Activated CD4-positive, alpha-beta T cell treated with anti-CD3 and anti-CD28 coated beads for 4 hours (primary cell): ENCODE results near the gene LYST.
"Not testable (repeated sequence)": the region's sequence is repeated elsewhere in the genome, so short reads cannot be mapped to it uniquely, and the experiment has no call there.

Experiments
- DNase-seq, 2 donors: peaks; one replicate each; pipeline ENCODE4 v3.0.0-alpha.2; 2020

Gene LYST

DNA sequence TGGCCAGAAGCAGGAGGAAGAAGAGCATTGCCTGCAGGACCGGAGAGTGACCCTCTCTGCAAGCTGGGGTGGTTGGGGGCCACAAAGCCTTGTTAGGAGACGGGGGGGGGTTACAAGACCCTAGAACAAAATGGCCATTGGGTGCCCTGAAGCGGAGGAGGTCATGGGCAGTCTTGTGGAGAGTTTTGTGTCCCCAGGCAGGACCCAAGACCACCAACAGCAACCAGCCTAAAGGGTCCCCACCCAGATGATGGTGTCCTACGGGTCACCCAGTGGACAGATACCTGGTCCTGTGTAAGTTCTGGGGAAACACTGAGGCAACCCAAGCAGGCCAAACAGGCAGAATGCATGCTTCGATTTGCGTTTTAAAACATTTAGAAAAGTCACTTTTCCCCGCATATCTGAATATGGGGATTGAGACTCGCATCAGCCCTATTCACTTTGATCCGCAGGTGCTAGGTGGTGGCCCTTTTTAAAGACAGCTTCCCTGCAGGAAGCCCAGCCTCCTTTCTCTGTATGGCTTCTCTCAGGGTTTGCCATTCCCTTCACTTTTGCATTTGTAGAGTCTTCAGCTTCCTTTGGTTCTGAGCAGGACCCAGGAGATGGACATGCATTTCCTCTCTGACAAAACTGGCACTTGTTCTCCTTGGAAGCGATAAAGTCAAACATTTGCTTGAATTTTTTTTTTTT, 238.2 kb downstream of the LYST start:
- DNase-seq, result no peak

DNA sequence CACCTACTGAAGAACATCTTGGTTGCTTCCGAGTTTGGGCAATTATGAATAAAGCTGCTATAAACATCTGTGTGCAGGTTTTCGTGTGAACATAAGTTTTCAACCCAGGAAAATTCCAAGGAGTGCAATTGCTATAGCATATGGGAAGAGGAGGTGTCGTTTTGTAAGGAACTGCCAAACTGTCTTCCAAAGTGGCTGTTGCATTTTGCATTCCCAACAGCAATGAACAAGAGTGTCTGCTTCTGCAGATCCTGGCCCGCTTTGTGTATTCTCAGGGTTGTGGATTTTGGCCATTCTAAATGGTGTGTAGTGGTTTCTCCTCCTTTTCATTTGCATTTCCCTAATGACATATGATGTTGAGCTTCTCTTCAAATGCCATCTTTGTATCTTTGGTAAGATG, 240.9 kb downstream of the LYST start:
- no peak for DNase-seq

DNA sequence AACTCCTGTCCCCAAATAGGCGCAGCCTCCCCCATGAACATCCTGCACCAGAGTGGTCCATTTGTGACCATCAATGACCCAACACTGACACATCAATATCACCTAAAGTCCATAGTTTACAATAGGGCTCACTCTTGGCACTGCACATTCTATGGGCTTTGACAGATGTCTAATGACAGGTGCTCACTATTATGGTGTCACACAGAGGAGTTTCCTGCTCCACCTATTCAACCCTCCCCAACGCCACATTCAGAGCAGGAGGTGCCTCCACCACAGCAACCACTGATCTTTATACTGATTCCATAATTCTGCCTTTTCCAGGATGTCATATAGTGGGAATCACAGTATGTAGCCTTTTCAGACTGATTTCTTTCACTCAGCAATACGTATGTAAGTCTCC, 241.4 kb downstream of the LYST start:
- DNase-seq, result no peak

DNA sequence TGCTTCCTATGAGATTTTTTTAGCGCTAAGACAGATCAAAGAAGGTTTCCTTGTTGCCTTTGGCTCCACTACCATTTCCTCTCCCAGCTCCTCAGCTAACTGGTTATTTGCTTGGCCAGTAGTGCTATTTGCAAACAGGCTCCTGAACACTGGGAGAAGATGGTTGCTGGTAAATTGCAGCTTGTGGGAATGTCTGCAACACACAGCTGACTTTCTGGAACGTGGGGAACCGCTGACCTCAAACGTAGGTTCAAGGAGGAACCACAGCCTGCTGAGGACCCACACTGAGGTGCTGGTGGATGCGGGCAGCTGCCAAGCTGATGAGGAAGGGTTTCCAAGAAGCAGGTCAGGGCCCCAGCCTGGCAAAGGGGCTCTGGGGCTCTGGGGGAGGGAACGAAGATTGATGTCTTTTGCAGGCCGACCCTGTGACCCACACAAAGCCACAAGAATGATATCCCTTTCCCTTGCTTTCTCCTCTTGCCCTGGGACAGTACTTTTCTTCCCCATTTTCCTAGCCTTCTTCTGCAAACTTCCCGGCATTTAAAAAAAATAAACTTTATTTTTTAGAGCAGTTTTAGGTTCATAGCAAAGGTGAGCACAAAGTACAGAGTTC, 241.9 kb downstream of the LYST start:
- no peak for DNase-seq

DNA sequence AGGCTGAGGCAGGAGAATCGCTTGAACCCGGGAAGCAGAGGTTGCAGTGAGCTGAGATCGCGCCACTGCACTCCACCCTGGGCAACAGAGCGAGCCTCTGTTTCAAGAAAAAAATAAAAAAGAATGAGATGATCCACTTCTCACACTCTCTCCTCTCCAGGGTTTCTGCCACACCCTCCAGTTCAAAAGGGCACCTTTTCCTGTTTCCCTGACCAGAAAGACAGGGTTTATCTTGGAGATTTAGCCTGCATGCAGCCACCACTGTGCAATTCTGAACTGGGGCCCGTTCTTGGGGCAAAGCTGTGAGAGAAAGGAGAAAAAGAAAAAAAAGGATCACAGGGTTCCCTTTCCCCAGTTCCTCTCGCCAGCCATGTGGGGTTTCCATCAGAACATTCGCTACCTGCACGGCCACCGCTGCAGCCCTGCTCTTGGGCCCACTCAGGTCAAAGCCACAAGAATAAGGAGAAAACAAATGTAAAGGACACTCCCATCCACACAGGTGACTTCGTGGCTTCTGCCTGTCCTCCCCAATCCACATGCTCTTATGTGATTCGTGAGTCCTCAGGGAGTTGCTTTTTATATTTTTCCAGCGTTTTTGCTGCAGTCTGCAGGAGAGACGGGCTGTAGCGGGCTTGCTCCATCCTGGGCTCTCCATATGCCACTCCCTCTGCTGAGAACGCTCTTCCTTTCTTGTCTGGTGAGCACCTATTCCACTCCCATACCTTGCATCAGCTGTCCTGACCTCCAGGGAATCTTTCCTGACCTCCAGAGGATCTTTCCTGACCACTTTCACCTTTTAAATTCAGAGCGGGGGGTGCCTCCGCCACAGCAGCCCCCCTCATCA, 243.5 kb downstream of the LYST start:
- no peak for DNase-seq

DNA sequence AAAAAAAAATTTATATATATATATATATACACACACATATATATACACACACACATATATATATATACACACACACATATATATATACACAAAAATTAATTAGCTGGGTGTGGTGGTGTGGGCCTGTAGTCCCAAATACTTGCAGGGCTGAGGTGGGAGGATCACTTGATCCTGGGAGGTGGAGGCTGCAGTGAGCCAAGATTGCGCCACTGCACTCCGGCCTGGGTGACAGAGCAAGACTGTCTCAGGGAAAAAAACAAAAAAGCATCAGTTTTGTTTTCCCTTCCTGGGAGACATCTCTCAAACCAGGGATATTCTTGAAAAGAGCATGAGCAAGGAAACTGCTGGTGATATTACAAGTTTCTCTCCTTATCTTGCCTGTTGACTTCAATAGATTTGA, 247.6 kb downstream of the LYST start:
- not testable (repeated sequence) for DNase-seq

DNA sequence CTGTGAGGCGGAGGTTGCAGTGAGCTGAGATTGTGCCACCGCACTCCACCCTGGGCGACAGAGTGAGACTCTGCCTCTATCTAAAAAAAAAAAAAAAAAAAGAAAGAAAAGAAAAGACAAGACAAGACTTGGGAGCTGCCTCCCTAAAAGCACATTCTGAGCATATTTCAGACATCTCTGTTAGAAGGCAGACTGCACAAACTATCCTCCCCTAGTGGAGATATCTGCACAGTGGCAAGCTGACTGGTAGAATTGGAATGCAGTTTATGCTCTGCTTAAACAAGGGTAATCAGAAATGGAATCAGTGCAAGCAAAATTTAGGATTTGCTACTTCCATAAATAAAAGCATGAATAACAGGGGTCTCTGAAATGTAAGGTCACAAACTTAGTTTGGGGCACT, 248.9 kb downstream of the LYST start:
- DNase-seq, result no peak

DNA sequence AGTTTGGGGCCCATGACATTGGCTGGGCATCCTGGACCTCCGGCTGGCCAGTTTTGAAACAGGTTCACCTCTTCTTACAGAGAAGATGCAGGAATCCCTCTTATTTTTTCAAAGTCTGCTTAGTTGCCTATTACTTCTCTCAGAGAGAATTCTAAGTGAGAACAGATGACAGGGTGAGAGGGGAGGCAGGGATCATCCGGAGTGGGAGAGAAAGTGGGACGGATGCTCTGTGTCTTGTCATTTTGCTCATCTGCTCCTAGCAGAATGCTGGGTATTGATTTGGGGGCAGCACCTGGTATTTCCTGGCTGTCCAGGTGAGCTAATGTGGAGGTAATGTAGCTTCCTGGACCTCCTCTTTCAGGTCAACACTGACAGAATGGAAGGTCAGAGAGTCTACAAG, 249.6 kb downstream of the LYST start:
- no peak for DNase-seq

DNA sequence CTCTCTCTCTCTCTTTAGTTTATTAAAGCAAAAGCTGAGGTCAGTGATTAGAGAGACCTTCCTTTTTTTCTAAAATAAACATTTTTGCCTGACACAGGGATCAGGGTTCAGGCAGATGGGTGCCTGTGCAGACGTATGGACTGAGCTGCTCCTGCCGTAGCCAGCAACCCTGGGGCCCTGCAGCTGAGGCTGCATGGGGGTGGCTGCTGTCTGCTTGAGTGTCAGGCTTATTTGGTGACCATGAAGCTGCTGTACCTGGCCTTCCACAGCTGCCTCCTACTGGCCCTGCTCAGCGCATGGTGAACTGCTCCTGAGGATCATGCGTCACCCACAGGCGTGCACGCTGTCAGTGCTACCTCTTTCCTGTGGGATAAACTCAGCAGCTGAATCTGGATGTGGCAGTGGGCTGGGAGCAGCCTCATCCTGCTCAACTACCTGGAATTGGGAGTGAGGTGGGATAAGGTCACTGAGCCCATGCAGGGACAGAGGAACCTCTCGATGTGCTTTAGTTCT, 252.2 kb downstream of the LYST start:
- DNase-seq, result no peak

DNA sequence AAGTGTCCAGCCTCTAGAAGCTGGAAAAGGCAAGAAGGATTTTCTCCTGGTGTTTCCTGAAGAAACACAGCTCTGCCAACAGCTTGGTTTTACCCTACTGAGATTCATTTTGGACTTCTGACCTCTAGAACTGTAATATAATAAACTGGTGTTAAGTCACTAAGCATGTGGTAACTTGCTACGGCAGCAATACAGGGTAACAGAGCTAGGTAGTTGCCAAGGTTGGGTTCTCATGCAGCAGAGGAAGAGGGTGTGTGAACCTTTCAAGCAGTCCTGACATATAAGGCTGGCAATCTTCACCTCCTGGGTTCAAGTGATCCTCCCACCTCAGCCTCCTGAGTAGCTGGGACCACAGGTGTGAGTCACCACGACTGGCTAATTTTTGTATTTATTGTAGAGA, 253.1 kb downstream of the LYST start:
- DNase-seq, result no peak

DNA sequence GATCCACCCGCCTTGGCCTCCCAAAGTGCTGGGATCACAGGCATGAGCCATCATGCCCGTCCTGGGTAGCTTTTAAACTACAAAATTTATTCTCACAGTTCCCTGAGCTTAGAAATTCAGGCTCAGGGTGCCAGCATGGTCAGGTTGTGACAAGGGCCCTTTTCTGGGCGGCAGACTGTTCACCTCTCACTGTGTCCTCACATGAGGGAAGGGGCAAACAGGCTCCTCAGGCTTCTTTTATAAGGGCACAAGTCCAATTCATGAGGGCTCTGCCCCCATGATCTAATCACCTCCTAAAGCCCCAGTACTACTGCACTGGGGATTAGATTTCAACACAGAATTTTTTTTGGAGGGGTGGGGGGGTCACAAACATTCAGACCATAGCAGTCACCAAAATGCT, 253.9 kb downstream of the LYST start:
- no peak for DNase-seq
